Measurements from ENCODE around the gene WASHC4. TPM values are rescaled to one million over a fixed set of nuclear protein-coding genes. Genes with fewer than 3 reads are reported as not detected.

The WASHC4 gene
- total RNA-seq, 1 donor from 2014 or later, result 66.7 TPM

- intact Hi-C loops (cut with DNase I), result no loop called here
- Histone ChIP-seq H3K9me3 (no peaks in the 10 kb centered on the region), H3K4me1 (peaks cover 11% of the 10 kb centered on the region), H3K27me3 (no peaks in the 10 kb centered on the region), H3K36me3 (peaks cover 91% of the 10 kb centered on the region), H3K4me3 (no peak overlapping the region), H3K27ac (no peak overlapping the region)
- ATAC-seq (no peak), DNase-seq (no peak)
- no peak for TF ChIP-seq CTCF (IDR thresholded peaks at IDR 0.05)
Observed at GRCh38 chr12:105116969-105117368, 9.4 kb downstream of the WASHC4 start.

GRCh38 chr12:105120551-105120950 lies 13.0 kb downstream of the WASHC4 start:
- no peak for DNase-seq
- Histone ChIP-seq H3K27me3 (no peaks in the 10 kb centered on the region), H3K9me3 (no peaks in the 10 kb centered on the region), H3K4me3 (no peak overlapping the region), H3K36me3 (peaks cover 100% of the 10 kb centered on the region), H3K27ac (no peak overlapping the region), H3K4me1 (no peaks in the 10 kb centered on the region)
- TF ChIP-seq CTCF (IDR thresholded peaks at IDR 0.05), result no peak
- intact Hi-C loops (cut with DNase I), result no loop called here
- ATAC-seq, result no peak

GRCh38 chr12:105138248-105138647 lies 30.7 kb downstream of the WASHC4 start:
- no peak overlapping the region for H3K4me3 ChIP-seq
- H3K27me3 ChIP-seq, result no peaks in the 10 kb centered on the region
- no peaks in the 10 kb centered on the region for H3K4me1 ChIP-seq
- TF ChIP-seq CTCF (IDR thresholded peaks at IDR 0.05), result no peak
- intact Hi-C loops (cut with DNase I), result no loop called here
- H3K36me3 ChIP-seq, result peaks cover 95% of the 10 kb centered on the region
- no peaks in the 10 kb centered on the region for H3K9me3 ChIP-seq
- no peak overlapping the region for H3K27ac ChIP-seq
- ATAC-seq, result no peak
- DNase-seq, result no peak

- no peak for ATAC-seq
- intact Hi-C loops (cut with DNase I), result no loop called here
- no peak for TF ChIP-seq CTCF (IDR thresholded peaks at IDR 0.05)
Observed at GRCh38 chr12:105141320-105141922, 33.9 kb downstream of the WASHC4 start.

GRCh38 chr12:105142259-105142658 lies 34.7 kb downstream of the WASHC4 start:
- Histone ChIP-seq H3K4me3 (no peak overlapping the region), H3K27me3 (no peaks in the 10 kb centered on the region), H3K9me3 (no peaks in the 10 kb centered on the region), H3K36me3 (peaks cover 93% of the 10 kb centered on the region), H3K4me1 (no peaks in the 10 kb centered on the region), H3K27ac (no peak overlapping the region)
- DNase-seq (no peak), ATAC-seq (no peak)
- TF ChIP-seq CTCF (IDR thresholded peaks at IDR 0.05), result no peak
- intact Hi-C loops (cut with DNase I), result no loop called here

More at GRCh38 chr12:105141320-105141922, 33.9 kb downstream of the WASHC4 start:
- no peak for DNase-seq
- no peaks in the 10 kb centered on the region for H3K9me3 ChIP-seq
- H3K27ac ChIP-seq, result no peak overlapping the region
- H3K4me1 ChIP-seq, result no peaks in the 10 kb centered on the region
- no peak overlapping the region for H3K4me3 ChIP-seq
- no peaks in the 10 kb centered on the region for H3K27me3 ChIP-seq
- peaks cover 93% of the 10 kb centered on the region for H3K36me3 ChIP-seq

- Histone ChIP-seq H3K9me3 (no peaks in the 10 kb centered on the region), H3K4me3 (no peak overlapping the region), H3K4me1 (no peaks in the 10 kb centered on the region), H3K27ac (no peak overlapping the region), H3K27me3 (no peaks in the 10 kb centered on the region), H3K36me3 (peaks cover 94% of the 10 kb centered on the region)
- DNase-seq (no peak), ATAC-seq (no peak)
- TF ChIP-seq CTCF (IDR thresholded peaks at IDR 0.05), result no peak
- intact Hi-C loops (cut with DNase I), result no loop called here
Observed at GRCh38 chr12:105156260-105156659, 48.7 kb downstream of the WASHC4 start.
